CD4-positive, alpha-beta memory T cell (primary cell): Measurements from ENCODE around the gene CGB3. TPM values are rescaled to one million over a fixed set of nuclear protein-coding genes. Genes with fewer than 3 reads are reported as not detected.
"Not testable (repeated sequence)": the region's sequence is repeated elsewhere in the genome, so short reads cannot be mapped to it uniquely, and the experiment has no call there.

Source experiments
- CTCF ChIA-PET: fragments of 350-600 bp; sonication (Branson Sonifier 250); formaldehyde crosslinking; loops from one replicate; lab custom pipeline; 2021; ENCODE audit warnings: inconsistent platforms; ENCODE audit not compliant: partially characterized antibody; lab: Charles Lee
- POLR2A ChIA-PET: fragments of 350-600 bp; sonication (Branson Sonifier 250); formaldehyde crosslinking; loops from one replicate; lab custom pipeline; 2021; ENCODE audit not compliant: partially characterized antibody; lab: Charles Lee
- DNase-seq, 5 donors: peaks; one replicate each; pipeline versions ENCODE4 v3.0.0 to v3.0.0-alpha.2; 2020 to 2022; ENCODE audit warnings: mixed read lengths in 1 of 5
- H3K27ac ChIP-seq: one replicate; pipeline ENCODE4 v1.7.0; 2013; ENCODE audit warnings: low read depth, low read length
- H3K27me3 ChIP-seq: 2 replicates; pipeline ENCODE4 v1.7.0; 2013; ENCODE audit warnings: mild to moderate bottlenecking, low read length, moderate library complexity; ENCODE audit not compliant: insufficient read depth
- H3K36me3 ChIP-seq: 2 replicates; pipeline ENCODE4 v1.7.0; 2013; ENCODE audit warnings: mild to moderate bottlenecking, low read length, moderate library complexity; ENCODE audit not compliant: insufficient read depth
- H3K4me1 ChIP-seq: 2 replicates; pipeline ENCODE4 v1.7.0; 2013; ENCODE audit warnings: mild to moderate bottlenecking, low read length, moderate library complexity; ENCODE audit not compliant: insufficient read depth
- H3K4me3 ChIP-seq, 2 donors: one replicate each; pipeline ENCODE4 v1.7.0; 2013; ENCODE audit warnings: low read length in 2 of 2, mild to moderate bottlenecking in 1 of 2
- H3K9me3 ChIP-seq, 2 donors: one replicate each; pipeline ENCODE4 v1.7.0; 2013; ENCODE audit warnings: low read length in 2 of 2, control low read depth in 1 of 2; ENCODE audit not compliant: control insufficient read depth in 1 of 2
- H3K27ac Mint-ChIP-seq, 7 donors: one replicate each; pipeline ENCODE4 v1.8.0; 2020 to 2021; ENCODE audit warnings: mixed read lengths in 7 of 7, mild to moderate bottlenecking in 6 of 7, inconsistent platforms in 3 of 7, moderate library complexity in 3 of 7
- H3K27me3 Mint-ChIP-seq, 2 donors: one replicate each; pipeline ENCODE4 v1.8.0; 2020 to 2021; ENCODE audit warnings: mixed read lengths in 2 of 2
- H3K36me3 Mint-ChIP-seq, 2 donors: one replicate each; pipeline ENCODE4 v1.8.0; 2020 to 2021; ENCODE audit warnings: mixed read lengths in 2 of 2, inconsistent platforms in 1 of 2, mild to moderate bottlenecking in 1 of 2
- H3K4me1 Mint-ChIP-seq, 4 donors: one replicate each; pipeline ENCODE4 v1.8.0; 2020 to 2021; ENCODE audit warnings: mixed read lengths in 4 of 4, mild to moderate bottlenecking in 1 of 4
- H3K4me3 Mint-ChIP-seq, 8 donors: one replicate each; pipeline ENCODE4 v1.8.0; 2020 to 2021; ENCODE audit warnings: mixed read lengths in 8 of 8, mild to moderate bottlenecking in 7 of 8, moderate library complexity in 6 of 8, inconsistent platforms in 3 of 8
- H3K9me3 Mint-ChIP-seq, 8 donors: one replicate each; pipeline ENCODE4 v1.8.0; 2020 to 2021; ENCODE audit warnings: mixed read lengths in 8 of 8, mild to moderate bottlenecking in 5 of 8, inconsistent platforms in 3 of 8, moderate library complexity in 1 of 8
- intact Hi-C: fragments of 100-400 bp; cut with micrococcal nuclease; formaldehyde crosslinking; loops from one replicate; pipeline ENCODE4 v1.15.1; 2023
- polyA plus RNA-seq, 2 donors: library from polyadenylated mRNA; unstranded; fragments of 300-500 nt; fragmentation: Illumina TruSeq; gene quantifications; one replicate each; pipeline ENCODE4 v1.2.3, GENCODE V29; 2021
- total RNA-seq, 2 experiments: library from RNA; stranded (reverse); gene quantifications; one replicate each; pipeline ENCODE4 v1.2.3, GENCODE V29; 2021

CGB3 gene
- total and polyA plus RNA-seq, 4 experiments from 2014 or later, result not detected

- Mint-ChIP-seq H3K27me3 (peaks cover 0 to 3% of the 10 kb centered on the region in 2 donors), H3K36me3 (peaks cover 0 to 2% of the 10 kb centered on the region in 2 donors), H3K4me3 (peak overlapping the region in 4 of 8 donors; percentile 11 to 55 (median 32)), H3K9me3 (no peaks in the 10 kb centered on the region), H3K4me1 (peaks cover 15 to 39% (median 25%) of the 10 kb centered on the region in 4 donors), H3K27ac (peak overlapping the region in 2 of 7 donors; percentile 2 to 36)
- no peaks in the 10 kb centered on the region for H3K36me3 ChIP-seq
- H3K4me1 ChIP-seq, result peaks cover 24% of the 10 kb centered on the region
- DNase-seq, result no peak
- no peaks in the 10 kb centered on the region for H3K9me3 ChIP-seq
- no peaks in the 10 kb centered on the region for H3K27me3 ChIP-seq
- CTCF ChIA-PET, result no interaction called here
- intact Hi-C loops, result no loop called here
- no peak overlapping the region for H3K4me3 ChIP-seq
- H3K27ac ChIP-seq, result no peak overlapping the region
- POLR2A ChIA-PET, result no interaction called here
These were observed 2.9 kb downstream of the CGB3 start for GRCh38 chr19:49020931-49021895.

- Mint-ChIP-seq H3K4me3 (peak overlapping the region in 4 of 8 donors; percentile 26 to 94 (median 62)), H3K4me1 (peaks cover 15 to 39% (median 25%) of the 10 kb centered on the region in 4 donors), H3K9me3 (no peaks in the 10 kb centered on the region), H3K36me3 (peaks cover 0 to 5% of the 10 kb centered on the region in 2 donors), H3K27ac (peak overlapping the region in 1 of 7 donors; percentile 69), H3K27me3 (peaks cover 0 to 3% of the 10 kb centered on the region in 2 donors)
- H3K9me3 ChIP-seq, result no peaks in the 10 kb centered on the region
- peaks cover 24% of the 10 kb centered on the region for H3K4me1 ChIP-seq
- no peak overlapping the region for H3K4me3 ChIP-seq
- no peaks in the 10 kb centered on the region for H3K27me3 ChIP-seq
- intact Hi-C loops, result no loop called here
- no peak for DNase-seq
- CTCF ChIA-PET, result interaction anchor here (0.6 to 3.0 kb wide), 3 partner anchors 19 to 659 kb away, joined by 3 to 22 read pairs (median 4); no protein-coding TSS in a partner anchor
- H3K36me3 ChIP-seq, result no peaks in the 10 kb centered on the region
- H3K27ac ChIP-seq, result no peak overlapping the region
- POLR2A ChIA-PET, result interaction anchor here (0.9 to 1.1 kb wide), 2 partner anchors 36 to 50 kb away, joined by 3 read pairs; no protein-coding TSS in a partner anchor
These were observed 3.8 kb downstream of the CGB3 start for GRCh38 chr19:49020342-49020741.

- ChIA-PET POLR2A (interaction anchor here (0.9 to 3.4 kb wide), 5 partner anchors 9 to 50 kb away, joined by 3 to 33 read pairs (median 3); partner anchors contain the start of genes GYS1 and RUVBL2), CTCF (interaction anchor here (0.6 to 3.0 kb wide), 7 partner anchors 18 to 660 kb away, joined by 3 to 22 read pairs (median 3); partner anchors contain the start of genes GYS1 and RUVBL2)
- Histone ChIP-seq H3K4me1 (peaks cover 24% of the 10 kb centered on the region), H3K27me3 (no peaks in the 10 kb centered on the region), H3K4me3 (peak overlapping the region; percentile 47 to 73), H3K9me3 (no peaks in the 10 kb centered on the region), H3K36me3 (no peaks in the 10 kb centered on the region), H3K27ac (no peak overlapping the region)
- H3K27ac Mint-ChIP-seq, result peak overlapping the region; percentile 32 to 91 (median 79)
- H3K4me1 Mint-ChIP-seq, result peaks cover 15 to 39% (median 25%) of the 10 kb centered on the region in 4 donors
- H3K4me3 Mint-ChIP-seq, result peak overlapping the region; percentile 84 to 94 (median 90)
- intact Hi-C loops, result loop anchor here (2.0 kb wide), 1 partner anchor 37 kb away; the partner anchor contains the start of gene CGB7
- DNase-seq, result peak; percentile 49 to 66 (median 51)
- H3K27me3 Mint-ChIP-seq, result peaks cover 0 to 3% of the 10 kb centered on the region in 2 donors
- H3K9me3 Mint-ChIP-seq, result no peaks in the 10 kb centered on the region
- H3K36me3 Mint-ChIP-seq, result peaks cover 0 to 9% of the 10 kb centered on the region in 2 donors
These were observed 4.7 kb downstream of the CGB3 start for GRCh38 chr19:49019242-49019932.

- not testable (repeated sequence) for H3K9me3 ChIP-seq, H3K27me3 ChIP-seq, H3K9me3 Mint-ChIP-seq, H3K27me3 Mint-ChIP-seq, H3K36me3 ChIP-seq
- peaks cover 0 to 17% of the 10 kb centered on the region in 2 donors for H3K36me3 Mint-ChIP-seq
- intact Hi-C loops, result loop anchor here (1.0 to 2.0 kb wide), 2 partner anchors 25 to 38 kb away; partner anchors contain the start of genes CGB7, GYS1 and RUVBL2
- peak; percentile 19 to 50 (median 29) for DNase-seq
- ChIA-PET CTCF (interaction anchor here (0.9 to 3.0 kb wide), 9 partner anchors 15 to 223 kb away, joined by 3 to 22 read pairs (median 3); partner anchors contain the start of genes GYS1 and RUVBL2), POLR2A (interaction anchor here (0.8 to 3.4 kb wide), 7 partner anchors 8 to 143 kb away, joined by 3 to 33 read pairs (median 7); partner anchors contain the start of genes GYS1, NUCB1 and RUVBL2)
- Histone ChIP-seq H3K27ac (peak overlapping the region; percentile 23), H3K4me1 (peaks cover 24% of the 10 kb centered on the region), H3K4me3 (peak overlapping the region; percentile 47 to 73)
- peak overlapping the region; percentile 84 to 94 (median 90) for H3K4me3 Mint-ChIP-seq
- peaks cover 15 to 39% (median 25%) of the 10 kb centered on the region in 4 donors for H3K4me1 Mint-ChIP-seq
- H3K27ac Mint-ChIP-seq, result peak overlapping the region in 6 of 7 donors; percentile 48 to 91 (median 79)
These were observed 5.5 kb downstream of the CGB3 start for GRCh38 chr19:49018388-49019241.

GRCh38 chr19:49017666-49018351, 6.3 kb downstream of the CGB3 start:
- DNase-seq, result peak; percentile 62 to 76 (median 69)
- peak overlapping the region in 4 of 7 donors; percentile 13 to 55 (median 36) for H3K27ac Mint-ChIP-seq
- no peaks in the 10 kb centered on the region for H3K27me3 ChIP-seq
- peaks cover 24% of the 10 kb centered on the region for H3K4me1 ChIP-seq
- H3K4me3 ChIP-seq, result peak overlapping the region in 1 of 2 donors; percentile 73
- peaks cover 0 to 18% of the 10 kb centered on the region in 2 donors for H3K36me3 Mint-ChIP-seq
- intact Hi-C loops, result loop anchor here (1.0 to 2.0 kb wide), 2 partner anchors 25 to 39 kb away; partner anchors contain the start of genes CGB7, GYS1 and RUVBL2
- ChIA-PET POLR2A (interaction anchor here (0.8 to 3.4 kb wide), 7 partner anchors 8 to 143 kb away, joined by 3 to 33 read pairs (median 7); partner anchors contain the start of genes GYS1, NUCB1 and RUVBL2), CTCF (interaction anchor here (0.6 to 3.0 kb wide), 8 partner anchors 14 to 798 kb away, joined by 3 to 22 read pairs (median 3); partner anchors contain the start of genes GYS1 and RUVBL2)
- no peaks in the 10 kb centered on the region for H3K36me3 ChIP-seq
- H3K4me3 Mint-ChIP-seq, result peak overlapping the region; percentile 84 to 94 (median 90)
- peaks cover 15 to 39% (median 25%) of the 10 kb centered on the region in 4 donors for H3K4me1 Mint-ChIP-seq
- H3K9me3 ChIP-seq, result no peaks in the 10 kb centered on the region
- peaks cover 0 to 3% of the 10 kb centered on the region in 2 donors for H3K27me3 Mint-ChIP-seq
- peak overlapping the region; percentile 23 for H3K27ac ChIP-seq
- H3K9me3 Mint-ChIP-seq, result no peaks in the 10 kb centered on the region
